HCT116 (cell line): ENCODE data around the gene OVOL3. TPM values are rescaled to one million over a fixed set of nuclear protein-coding genes. Genes with fewer than 3 reads are reported as not detected.

ENCODE experiments used
- ATAC-seq: fragments of 200-7000 bp; cut with Tn5 transposase; 2 replicates; pipeline ENCODE4 v1.9.1; 2020; ENCODE audit warnings: mild to moderate bottlenecking, moderate library complexity
- BruUV-seq: library from RNA; stranded (reverse); fragments of 400-500 nt; replicated peaks from 2 replicates; lab custom pipeline; 2021; lab: Mats Ljungman, UMichigan
- CTCF ChIA-PET: fragments of 300-600 bp; sonication (Branson Sonifier 250); formaldehyde crosslinking; loops from one replicate; lab custom pipeline; 2021; ENCODE audit warnings: antibody characterized with exemption; lab: Charles Lee
- POLR2A ChIA-PET: fragments of 300-600, 350-600 bp; sonication (Branson Sonifier 250); formaldehyde crosslinking; loops from one replicate; lab custom pipeline; 2021; ENCODE audit warnings: antibody characterized with exemption; lab: Charles Lee
- RAD21 ChIA-PET, 2 experiments: fragments of 300-600 bp; sonication (Branson Sonifier 250); formaldehyde crosslinking; loops; one replicate each; lab custom pipeline; 2023; ENCODE audit warnings: low total read pairs in 2 of 2; ENCODE audit not compliant: uncharacterized antibody in 2 of 2, unreplicated experiment in 2 of 2, low non-redundant PET in 1 of 2; lab: Charles Lee
- DNase-seq: peaks from one replicate; pipeline ENCODE4 v3.0.0-alpha.2; 2010; ENCODE audit warnings: low read depth, low spot score
- H2AFZ ChIP-seq: fragments of 200-600 bp; shearing (Covaris generic), sonication (generic); 2 replicates; pipeline ENCODE4 v1.6.1; 2017; ENCODE audit warnings: low read depth, mixed run types, mixed read lengths, antibody characterized with exemption, low read length; ENCODE audit not compliant: poor library complexity, severe bottlenecking
- H3K27ac ChIP-seq: 2 replicates; pipeline ENCODE4 v1.5.1; 2012; ENCODE audit warnings: low read depth, low read length
- H3K27me3 ChIP-seq: fragments of 200-600 bp; sonication (generic); 2 replicates; pipeline ENCODE4 v1.6.1; 2016; ENCODE audit warnings: mixed run types, low read length, mixed read lengths; ENCODE audit not compliant: insufficient read depth
- H3K36me3 ChIP-seq, 2 experiments: fragments of 200-500 bp in 1 of 2; fragments of 200-600 bp in 1 of 2; sonication (Bioruptor generic) in 1 of 2; sonication (generic) in 1 of 2; 2 replicates each; pipeline versions ENCODE4 v1.5.1 to v1.6.1; 2014 to 2016; ENCODE audit warnings: low read length in 2 of 2, inconsistent platforms in 1 of 2, mixed read lengths in 1 of 2, mixed run types in 1 of 2; ENCODE audit not compliant: insufficient read depth in 2 of 2, control insufficient read depth in 1 of 2
- H3K4me1 ChIP-seq, 2 experiments: fragments of 200-600 bp in 1 of 2; sonication (generic) in 1 of 2; 2 replicates each; pipeline versions ENCODE4 v1.5.1 to v1.6.1; 2012 to 2017; ENCODE audit warnings: low read length in 2 of 2, inconsistent platforms in 1 of 2, mild to moderate bottlenecking in 1 of 2, mixed read lengths in 1 of 2, mixed run types in 1 of 2, moderate library complexity in 1 of 2; ENCODE audit not compliant: insufficient read depth in 2 of 2, control insufficient read depth in 1 of 2
- H3K4me2 ChIP-seq: fragments of 200-600 bp; sonication (generic); 2 replicates; pipeline ENCODE4 v1.6.1; 2017; ENCODE audit warnings: mixed run types, low read length, mixed read lengths
- H3K4me3 ChIP-seq, 2 experiments: fragments of 200-600 bp in 1 of 2; sonication (generic) in 1 of 2; replicated peaks in 1 of 2; 2 replicates each; pipeline ENCODE4 v1.5.1; 2011 to 2016; ENCODE audit warnings: low read length in 2 of 2, control low read depth in 1 of 2, low read depth in 1 of 2, mild to moderate bottlenecking in 1 of 2, mixed read lengths in 1 of 2, mixed run types in 1 of 2
- H3K79me2 ChIP-seq: fragments of 200-600 bp; sonication (generic); 2 replicates; pipeline ENCODE4 v1.6.1; 2017; ENCODE audit warnings: mild to moderate bottlenecking, mixed run types, low read length, moderate library complexity, mixed read lengths; ENCODE audit not compliant: insufficient read depth
- H3K9ac ChIP-seq: fragments of 200-600 bp; sonication (generic); 2 replicates; pipeline ENCODE4 v1.6.1; 2016; ENCODE audit warnings: low read length, mixed read lengths
- H3K9me2 ChIP-seq: fragments of 200-600 bp; sonication (generic), shearing (Covaris generic); 2 replicates; pipeline ENCODE4 v1.6.1; 2017; ENCODE audit warnings: mixed run types, mild to moderate bottlenecking, moderate library complexity; ENCODE audit not compliant: insufficient read depth
- H3K9me3 ChIP-seq, 2 experiments: fragments of 200-500 bp in 1 of 2; fragments of 200-600 bp in 1 of 2; sonication (Bioruptor generic) in 1 of 2; sonication (generic) in 1 of 2; 2 replicates each; pipeline ENCODE4 v1.6.1; 2014 to 2017; ENCODE audit warnings: low read length in 2 of 2, mixed read lengths in 2 of 2, inconsistent platforms in 1 of 2, low read depth in 1 of 2, mild to moderate bottlenecking in 1 of 2, mixed run types in 1 of 2, moderate library complexity in 1 of 2; ENCODE audit not compliant: control insufficient read depth in 1 of 2, insufficient read depth in 1 of 2
- H4K20me1 ChIP-seq: fragments of 200-600 bp; sonication (generic), shearing (Covaris generic); 2 replicates; pipeline ENCODE4 v1.6.1; 2017; ENCODE audit warnings: mixed run types, mild to moderate bottlenecking, moderate library complexity; ENCODE audit not compliant: insufficient read depth
- ATF3 ChIP-seq: IDR thresholded peaks from 2 replicates; pipeline ENCODE4 v1.6.1; 2012
- CBX3 ChIP-seq: IDR thresholded peaks from 2 replicates; pipeline ENCODE4 v1.6.1; 2012; ENCODE audit warnings: low read depth
- CEBPB ChIP-seq: IDR thresholded peaks from 2 replicates; pipeline ENCODE4 v1.6.1; 2012; ENCODE audit warnings: low read depth
- ELF1 ChIP-seq: IDR thresholded peaks from 2 replicates; pipeline ENCODE4 v1.6.1; 2012; ENCODE audit warnings: low read depth, borderline replicate concordance
- EZH2 ChIP-seq: fragments of 200-600 bp; sonication (generic); IDR thresholded peaks from 2 replicates; pipeline ENCODE4 v1.6.1; 2017; ENCODE audit warnings: antibody characterized with exemption, mixed run types
- EZH2phosphoT487 ChIP-seq: fragments of 200-600 bp; IDR thresholded peaks from 2 replicates; pipeline ENCODE4 v1.6.1; 2018; ENCODE audit warnings: antibody characterized with exemption, borderline replicate concordance
- FOSL1 ChIP-seq: IDR thresholded peaks from 2 replicates; pipeline ENCODE4 v1.6.1; 2012; ENCODE audit warnings: low read depth
- JUND ChIP-seq: IDR thresholded peaks from 2 replicates; pipeline ENCODE4 v1.6.1; 2012
- MAX ChIP-seq: IDR thresholded peaks from 2 replicates; pipeline ENCODE4 v1.6.1; 2012
- POLR2AphosphoS5 ChIP-seq: IDR thresholded peaks from 2 replicates; pipeline ENCODE4 v1.6.1; 2011; ENCODE audit warnings: mild to moderate bottlenecking, low read depth, low read length, moderate library complexity
- REST ChIP-seq: IDR thresholded peaks from 2 replicates; pipeline ENCODE4 v1.6.1; 2012; ENCODE audit warnings: low read depth
- SP1 ChIP-seq: IDR thresholded peaks from 2 replicates; pipeline ENCODE4 v1.6.1; 2012; ENCODE audit warnings: low read depth
- SRF ChIP-seq: IDR thresholded peaks from 2 replicates; pipeline ENCODE4 v1.6.1; 2012; ENCODE audit warnings: low read depth
- YY1 ChIP-seq: IDR thresholded peaks from 2 replicates; pipeline ENCODE4 v1.6.1; 2011; ENCODE audit warnings: low read length, low read depth, moderate library complexity, mild to moderate bottlenecking; ENCODE audit not compliant: insufficient replicate concordance; ENCODE audit errors: extremely low read depth
- ZFX ChIP-seq: fragments of 450-650 bp; IDR thresholded peaks from 2 replicates; pipeline ENCODE4 v1.6.1; 2017
- intact Hi-C: fragments of 100-400 bp; cut with micrococcal nuclease; formaldehyde crosslinking; loops from 2 replicates; pipeline ENCODE4 v1.10.0; 2022
- total RNA-seq: library from RNA; stranded (reverse); gene quantifications from one replicate; pipeline ENCODE4 v1.2.1, GENCODE V29; 2021; ENCODE audit not compliant: unreplicated experiment

The OVOL3 gene
- total RNA-seq, 1 experiment from 2014 or later = not detected

- BruUV-seq = no TSS peak
- H3K9me3 ChIP-seq = no peaks in the 10 kb centered on the region
- intact Hi-C loops = no loop called here
- H3K9ac ChIP-seq = no peak overlapping the region
- H4K20me1 ChIP-seq = peaks cover 6% of the 10 kb centered on the region; the same call in 1 of the 2 replicates
- no peak for TF ChIP-seq YY1
- TF ChIP-seq EZH2 = no peak
- TF ChIP-seq ZFX = no peak
- no peak for TF ChIP-seq CEBPB
- H3K36me3 ChIP-seq = peaks cover 44 to 56% of the 10 kb centered on the region in 2 experiments
- no peak for DNase-seq
- H3K4me1 ChIP-seq = peaks cover 7 to 11% of the 10 kb centered on the region in 2 experiments
- H3K4me3 ChIP-seq = no peak overlapping the region
- no peaks in the 10 kb centered on the region for H3K9me2 ChIP-seq
- no peak overlapping the region for H3K27ac ChIP-seq
- ChIA-PET POLR2A (interaction anchor here (1.3 kb wide), 1 partner anchor 8 kb away, joined by 3 read pairs; no protein-coding TSS in a partner anchor), RAD21 (no interaction called here), CTCF (no interaction called here)
- H3K27me3 ChIP-seq = no peaks in the 10 kb centered on the region
- H2AFZ ChIP-seq = no peak overlapping the region
- H3K79me2 ChIP-seq = peaks cover 59% of the 10 kb centered on the region
- no peak for ATAC-seq
- no peak overlapping the region for H3K4me2 ChIP-seq
These were observed 33.7 kb downstream of the OVOL3 start for GRCh38 chr19:36144624-36145023.

GRCh38 chr19:36149673-36150406 is 38.9 kb downstream of the OVOL3 start:
- intact Hi-C loops = no loop called here
- H3K4me3 ChIP-seq = no peak overlapping the region
- H3K27me3 ChIP-seq = no peaks in the 10 kb centered on the region
- H3K79me2 ChIP-seq = peaks cover 27% of the 10 kb centered on the region
- no peak overlapping the region for H2AFZ ChIP-seq
- ATAC-seq (no peak), DNase-seq (no peak)
- H3K4me2 ChIP-seq = no peak overlapping the region
- RAD21 ChIA-PET = no interaction called here
- POLR2A ChIA-PET = interaction anchor here (1.4 kb wide), 1 partner anchor 22 kb away, joined by 4 read pairs; no protein-coding TSS in a partner anchor
- H3K9me3 ChIP-seq = no peaks in the 10 kb centered on the region
- H3K36me3 ChIP-seq = peaks cover 34 to 61% of the 10 kb centered on the region in 2 experiments
- no peaks in the 10 kb centered on the region for H3K9me2 ChIP-seq
- H3K27ac ChIP-seq = no peak overlapping the region
- no peaks in the 10 kb centered on the region for H3K4me1 ChIP-seq
- BruUV-seq = TSS peak; percentile 57
- H4K20me1 ChIP-seq = no peaks in the 10 kb centered on the region
- no peak overlapping the region for H3K9ac ChIP-seq
- CTCF ChIA-PET = no interaction called here
- no peak for TF ChIP-seq REST
- TF ChIP-seq FOSL1 = no peak
- no peak for TF ChIP-seq SP1
- no peak for TF ChIP-seq JUND
- no peak for TF ChIP-seq ELF1
- no peak for TF ChIP-seq MAX
- no peak for TF ChIP-seq POLR2AphosphoS5
- TF ChIP-seq EZH2phosphoT487 = no peak
- no peak for TF ChIP-seq CEBPB
- no peak for TF ChIP-seq ATF3
- no peak for TF ChIP-seq SRF
- no peak for TF ChIP-seq CBX3
- no peak for TF ChIP-seq YY1
